NCI-H2029 (cell line): Measurements from ENCODE around the gene NLRP6.
"Not testable (repeated sequence)": the region's sequence is repeated elsewhere in the genome, so short reads cannot be mapped to it uniquely, and the experiment has no call there.

Experiments used
- DNase-seq: peaks from one replicate; lab custom pipeline; 2025; lab: John Stamatoyannopoulos, UW

The NLRP6 gene

GRCh38 chr11:278001-278951, at the start of gene NLRP6:
Gene NLRP6, plus strand, starts transcription at chr11:278407. Its CDS starts 163 bp downstream, at chr11:278570.
- no peak for DNase-seq

GRCh38 chr11:230431-230830, 47.8 kb upstream of the NLRP6 start:
- DNase-seq: no peak

GRCh38 chr11:232783-233565, 45.2 kb upstream of the NLRP6 start:
- no peak for DNase-seq

GRCh38 chr11:235180-235579, 43.0 kb upstream of the NLRP6 start:
- DNase-seq: no peak

- DNase-seq: no peak
Measured at GRCh38 chr11:235609-235996, 42.6 kb upstream of the NLRP6 start.

GRCh38 chr11:235997-236773, 42.0 kb upstream of the NLRP6 start, which contains the start of gene SIRT3:
Gene SIRT3, minus strand, starts transcription at chr11:236342. Its CDS starts 14 bp downstream, at chr11:236328.
- DNase-seq: peak; percentile 78

GRCh38 chr11:236774-237767, 41.1 kb upstream of the NLRP6 start, which contains the start of gene PSMD13:
Gene PSMD13, plus strand, starts transcription at chr11:236976. Its CDS starts 74 bp downstream, at chr11:237050.
- DNase-seq: peak; percentile 70

- not testable (repeated sequence) for DNase-seq
Measured at GRCh38 chr11:238346-238745, 39.9 kb upstream of the NLRP6 start.

GRCh38 chr11:240315-240714, 37.9 kb upstream of the NLRP6 start:
- no peak for DNase-seq

GRCh38 chr11:241634-242033, 36.6 kb upstream of the NLRP6 start:
- DNase-seq: no peak

- DNase-seq: no peak
Measured at GRCh38 chr11:244376-244775, 33.8 kb upstream of the NLRP6 start.

- DNase-seq: no peak
Measured at GRCh38 chr11:249062-249461, 29.1 kb upstream of the NLRP6 start.

- DNase-seq: no peak
Measured at GRCh38 chr11:250274-250673, 27.9 kb upstream of the NLRP6 start.

GRCh38 chr11:250740-251299, 27.4 kb upstream of the NLRP6 start:
- DNase-seq: no peak

GRCh38 chr11:251550-251949, 26.7 kb upstream of the NLRP6 start:
- no peak for DNase-seq

- no peak for DNase-seq
Measured at GRCh38 chr11:252666-253065, 25.5 kb upstream of the NLRP6 start.

GRCh38 chr11:253160-253885, 24.9 kb upstream of the NLRP6 start:
- DNase-seq: no peak

GRCh38 chr11:253886-254270, 24.3 kb upstream of the NLRP6 start:
- no peak for DNase-seq

GRCh38 chr11:255176-255575, 23.0 kb upstream of the NLRP6 start:
- no peak for DNase-seq

- no peak for DNase-seq
Measured at GRCh38 chr11:255816-256215, 22.4 kb upstream of the NLRP6 start.
